ENCODE data around the gene LRRC4B. TPM values are rescaled to one million over a fixed set of nuclear protein-coding genes. Genes with fewer than 3 reads are reported as not detected.

The LRRC4B gene
- total and polyA plus RNA-seq, 2 of the 4 experiments (the other 2 are of a cell fraction): 0.03 TPM; not detected in 1

- no peaks in the 10 kb centered on the region for H3K27me3 ChIP-seq (ENCODE audit: control insufficient read depth, insufficient read depth, low read length)
- POLR2A ChIA-PET (ENCODE audit: unreplicated experiment): no interaction called here
- no peak overlapping the region for H4K8ac ChIP-seq (ENCODE audit: low read depth in 2 of 2, low read length in 2 of 2)
- no peak overlapping the region for H2AK9ac ChIP-seq (replicated peaks; ENCODE audit: low read depth, low read length, poor library complexity)
- no peak overlapping the region for H3K23ac ChIP-seq (ENCODE audit: low read depth, low read length)
- H3K18ac ChIP-seq (ENCODE audit: low read depth, low read length): no peak overlapping the region
- peaks cover 11% of the 10 kb centered on the region for H3K9me3 ChIP-seq (ENCODE audit: control insufficient read depth, insufficient read depth, low read length)
- no peaks in the 10 kb centered on the region for H4K20me1 ChIP-seq (ENCODE audit: insufficient read depth, low read length)
- H3K4me3 ChIP-seq (ENCODE audit: insufficient read depth, low read depth, low read length): no peak overlapping the region
- H3K79me1 ChIP-seq (ENCODE audit: low read depth in 1 of 2, low read length in 2 of 2): no peaks in the 10 kb centered on the region
- CTCF ChIA-PET: no interaction called here
- ATAC-seq (ENCODE audit: low read depth) (no peak), DNase-seq (no peak)
- H2BK5ac ChIP-seq (ENCODE audit: low read depth, low read length, poor library complexity, severe bottlenecking): no peak overlapping the region
- no peak overlapping the region for H3K9ac ChIP-seq (ENCODE audit: low read depth, low read length)
- no peak overlapping the region for H3K27ac ChIP-seq (ENCODE audit: insufficient read depth, low read length)
- no peak overlapping the region for H3K4ac ChIP-seq (ENCODE audit: low read depth, low read length)
- H3K36me3 ChIP-seq (ENCODE audit: control insufficient read depth, insufficient read depth, low read length): no peaks in the 10 kb centered on the region
- no peak overlapping the region for H2AK5ac ChIP-seq (ENCODE audit: low read depth, low read length)
- WGBS, 2 experiments (ENCODE audit: extremely low coverage in 2 of 2, insufficient read length in 1 of 2): no CpG with 5 or more reads among the region's 3 CpGs
- no peak overlapping the region for H2BK120ac ChIP-seq (ENCODE audit: low read depth, low read length)
- TF ChIP-seq CTCF (conservative IDR thresholded peaks at IDR 0.05; ENCODE audit: low read depth, low read length) (no peak), MAZ (IDR thresholded peaks at IDR 0.05; ENCODE audit: borderline replicate concordance, low read depth, low read length) (no peak), RAD21 (IDR thresholded peaks at IDR 0.05; ENCODE audit: low read length) (no peak), MAFK (IDR thresholded peaks at IDR 0.05; ENCODE audit: low read depth, low read length) (no peak), SMC3 (IDR thresholded peaks at IDR 0.05; ENCODE audit: low read depth, low read length) (no peak), ELK1 (IDR thresholded peaks at IDR 0.05; ENCODE audit: borderline replicate concordance, low read depth, low read length) (no peak), RFX5 (IDR thresholded peaks at IDR 0.05; ENCODE audit: low read depth, low read length) (no peak), BHLHE40 (IDR thresholded peaks at IDR 0.05; ENCODE audit: low read depth, low read length) (no peak), USF2 (IDR thresholded peaks at IDR 0.05; ENCODE audit: low read depth, low read length) (no peak), POLR2A (IDR thresholded peaks at IDR 0.05; ENCODE audit: low read depth, low read length) (no peak), CEBPB (IDR thresholded peaks at IDR 0.05; ENCODE audit: low read depth, low read length) (no peak)
- H3K9me1 ChIP-seq (ENCODE audit: insufficient read depth, low read length): no peaks in the 10 kb centered on the region
- in situ Hi-C loops (cut with MboI; ENCODE audit: low sequenced_read_pairs): loop anchor here (10.0 kb wide), 1 partner anchor 250 kb away; no protein-coding TSS in a partner anchor
- H4K91ac ChIP-seq (ENCODE audit: insufficient read depth, low read depth, low read length): no peak overlapping the region
- H2BK15ac ChIP-seq (ENCODE audit: low read depth, low read length): no peak overlapping the region
- BruUV-seq (replicated peaks): no TSS peak
- dilution Hi-C loops (cut with HindIII; ENCODE audit: low sequenced_read_pairs, unreplicated experiment): no loop called here
- no peak overlapping the region for H2AFZ ChIP-seq (replicated peaks; ENCODE audit: low read length, poor library complexity)
- no peak overlapping the region for H3K56ac ChIP-seq (ENCODE audit: extremely low read depth, insufficient read depth, low read length)
- intact Hi-C loops (cut with micrococcal nuclease): no loop called here
- no peak overlapping the region for H4K5ac ChIP-seq (ENCODE audit: low read depth, low read length)
- no peak overlapping the region for H3K4me2 ChIP-seq (ENCODE audit: low read depth, low read length)
- H3K14ac ChIP-seq (replicated peaks; ENCODE audit: low read depth, low read length): no peak overlapping the region
- no peak overlapping the region for H2BK20ac ChIP-seq (ENCODE audit: low read depth, low read length)
- no peaks in the 10 kb centered on the region for H3K4me1 ChIP-seq (ENCODE audit: control insufficient read depth, insufficient read depth, low read length)
These were observed 33.8 kb downstream of the LRRC4B start for GRCh38 chr19:50534478-50534877.

Measured in IMR-90 (cell line).